Stomach (tissue), 9 donors: ENCODE results near the gene TRNP1. TPM values are rescaled to one million over a fixed set of nuclear protein-coding genes. Genes with fewer than 3 reads are reported as not detected.

Experiments
- DNase-seq, 2 donors: peaks; one replicate each; pipeline versions ENCODE4 v3.0.0 to v3.0.0-alpha.2; 2013 to 2019
- H3K27ac ChIP-seq, 5 donors: fragments of 200-600 bp in 4 of 5; sonication (generic) in 4 of 5; one replicate each; pipeline ENCODE4 v1.5.1; 2013 to 2019; ENCODE audit warnings: mild to moderate bottlenecking in 1 of 5, moderate library complexity in 1 of 5
- H3K27me3 ChIP-seq, 3 donors: fragments of 200-600 bp; sonication (generic); one replicate each; pipeline ENCODE4 v1.5.1; 2017 to 2019; ENCODE audit warnings: mixed run types in 1 of 3
- H3K36me3 ChIP-seq, 4 donors: fragments of 200-600 bp; sonication (generic); 1 replicate in 3 of 4; 2 replicates in 1 of 4; pipeline ENCODE4 v1.5.1; 2016 to 2019
- H3K4me1 ChIP-seq, 4 donors: fragments of 200-600 bp; sonication (generic); one replicate each; pipeline ENCODE4 v1.5.1; 2016 to 2019
- H3K4me3 ChIP-seq, 4 donors: fragments of 200-600 bp; sonication (generic) in 3 of 4; one replicate each; pipeline ENCODE4 v1.5.1; 2016 to 2019; ENCODE audit warnings: mild to moderate bottlenecking in 1 of 4
- H3K9me3 ChIP-seq, 4 donors: fragments of 200-600 bp; sonication (generic); one replicate each; pipeline ENCODE4 v1.5.1; 2016 to 2019
- EP300 ChIP-seq: sonication (generic); formaldehyde crosslinking; IDR thresholded peaks from one replicate; pipeline ENCODE4 v1.6.1; 2017; ENCODE audit warnings: antibody characterized with exemption
- POLR2A ChIP-seq, 4 donors: fragments of 450-650 bp; IDR thresholded peaks; one replicate each; pipeline ENCODE4 v1.6.1; 2016; ENCODE audit warnings: antibody characterized with exemption in 4 of 4, control low read depth in 2 of 4, mild to moderate bottlenecking in 1 of 4, moderate library complexity in 1 of 4
- POLR2AphosphoS5 ChIP-seq, 3 donors: sonication (generic); formaldehyde crosslinking; IDR thresholded peaks; one replicate each; pipeline ENCODE4 v1.6.1; 2016; ENCODE audit warnings: antibody characterized with exemption in 3 of 3
- WGBS, 5 donors: extraction: QIAGEN DNeasy Blood & Tissue Kit in 3 of 5; methylation state at CpG; one replicate each; pipeline versions ENCODE4 v1.1.5 to v1.1.7; 2013 to 2018; 5-methylcytosine and 5-hydroxymethylcytosine counted together
- intact Hi-C: fragments of 100-400 bp; cut with DNase I; formaldehyde crosslinking; loops from one replicate; pipeline ENCODE4 v1.15.1; 2023; ENCODE audit warnings: low total_unique reads
- polyA plus RNA-seq, 3 donors: library from polyadenylated mRNA; stranded (reverse); fragments of 200-250 nt; gene quantifications; one replicate each; pipeline ENCODE4 v1.2.3, GENCODE V29; 2013
- total RNA-seq, 5 donors: library from RNA; depleted of rRNA; stranded (reverse); fragments of >200 nt; gene quantifications; one replicate each; pipeline versions ENCODE4 v1.1.0 to v1.2.3, GENCODE V29; 2014 to 2016
- TF ChIP-seq, protein P1 (sequence below), 7 experiments: fragments of 450-650 bp in 4 of 7; fragments of 200-600 bp in 3 of 7; sonication (generic) in 3 of 7; IDR thresholded peaks; one replicate each; pipeline ENCODE4 v1.5.1; 2016 to 2019; ENCODE audit warnings: antibody characterized with exemption in 7 of 7, control low read depth in 2 of 7, mild to moderate bottlenecking in 1 of 7
- donor health status: healthy with polysubstance abuse.
- donor health status: Bipolar disorder and iron deficiency.
- donor health status: healthy.

The TRNP1 gene
- total and polyA plus RNA-seq, 8 donors: 1.7 to 216 (median 107) TPM

DNA sequence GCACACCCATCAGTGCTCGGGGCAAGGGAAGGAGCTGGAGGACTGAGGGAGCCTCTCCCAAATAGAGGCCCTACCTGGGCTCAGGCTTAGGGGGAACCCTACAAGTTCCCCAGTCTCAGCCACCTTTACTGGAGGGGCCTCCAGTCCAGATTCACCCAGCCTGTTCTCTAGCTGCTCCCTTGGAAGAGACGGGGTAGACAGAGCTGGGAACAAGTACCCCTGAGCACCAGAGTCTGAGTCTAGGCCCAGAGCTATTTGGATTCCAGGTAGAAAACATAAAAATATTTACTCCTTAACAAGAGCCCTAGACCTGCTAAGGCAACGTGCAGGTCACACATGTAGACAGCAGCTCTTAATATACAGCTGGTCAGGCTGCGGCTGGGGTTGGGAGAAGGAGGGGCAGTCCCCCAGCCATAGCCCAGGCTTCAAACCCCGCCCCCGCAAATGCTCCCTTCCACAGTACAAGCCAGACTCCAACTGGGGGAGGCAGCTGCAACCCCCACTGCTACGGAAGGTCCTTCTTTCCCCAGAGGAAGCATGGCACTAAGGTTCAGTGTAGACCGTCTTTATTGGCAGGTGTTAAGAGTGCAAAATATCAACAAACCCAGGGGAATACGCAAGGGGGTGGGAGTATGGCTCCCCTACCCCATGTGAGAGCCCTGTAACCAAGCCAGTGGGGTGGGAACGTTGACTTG lies 11.1 kb downstream of the TRNP1 start:
- H3K4me1 ChIP-seq: peaks cover 70 to 97% (median 87%) of the 10 kb centered on the region in 4 donors
- 27 to 46% (median 37%) methylated on average over 6 to 10 of the region's 10 CpGs for WGBS, 5 donors
- TF ChIP-seq POLR2AphosphoS5 (IDR thresholded peaks at IDR 0.05) (peak in 1 of 3 donors; percentile 58), POLR2A (IDR thresholded peaks at IDR 0.05) (no peak)
- TF ChIP-seq, protein P1, sequence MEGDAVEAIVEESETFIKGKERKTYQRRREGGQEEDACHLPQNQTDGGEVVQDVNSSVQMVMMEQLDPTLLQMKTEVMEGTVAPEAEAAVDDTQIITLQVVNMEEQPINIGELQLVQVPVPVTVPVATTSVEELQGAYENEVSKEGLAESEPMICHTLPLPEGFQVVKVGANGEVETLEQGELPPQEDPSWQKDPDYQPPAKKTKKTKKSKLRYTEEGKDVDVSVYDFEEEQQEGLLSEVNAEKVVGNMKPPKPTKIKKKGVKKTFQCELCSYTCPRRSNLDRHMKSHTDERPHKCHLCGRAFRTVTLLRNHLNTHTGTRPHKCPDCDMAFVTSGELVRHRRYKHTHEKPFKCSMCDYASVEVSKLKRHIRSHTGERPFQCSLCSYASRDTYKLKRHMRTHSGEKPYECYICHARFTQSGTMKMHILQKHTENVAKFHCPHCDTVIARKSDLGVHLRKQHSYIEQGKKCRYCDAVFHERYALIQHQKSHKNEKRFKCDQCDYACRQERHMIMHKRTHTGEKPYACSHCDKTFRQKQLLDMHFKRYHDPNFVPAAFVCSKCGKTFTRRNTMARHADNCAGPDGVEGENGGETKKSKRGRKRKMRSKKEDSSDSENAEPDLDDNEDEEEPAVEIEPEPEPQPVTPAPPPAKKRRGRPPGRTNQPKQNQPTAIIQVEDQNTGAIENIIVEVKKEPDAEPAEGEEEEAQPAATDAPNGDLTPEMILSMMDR (IDR thresholded peaks at IDR 0.05): no peak
- H3K4me3 ChIP-seq: no peak overlapping the region
- no peaks in the 10 kb centered on the region for H3K9me3 ChIP-seq
- peaks cover 2 to 15% (median 9%) of the 10 kb centered on the region in 4 donors for H3K36me3 ChIP-seq
- intact Hi-C loops: no loop called here
- DNase-seq: peak; percentile 61 to 84
- no peaks in the 10 kb centered on the region for H3K27me3 ChIP-seq
- peak overlapping the region; percentile 15 to 65 (median 58) for H3K27ac ChIP-seq

DNA sequence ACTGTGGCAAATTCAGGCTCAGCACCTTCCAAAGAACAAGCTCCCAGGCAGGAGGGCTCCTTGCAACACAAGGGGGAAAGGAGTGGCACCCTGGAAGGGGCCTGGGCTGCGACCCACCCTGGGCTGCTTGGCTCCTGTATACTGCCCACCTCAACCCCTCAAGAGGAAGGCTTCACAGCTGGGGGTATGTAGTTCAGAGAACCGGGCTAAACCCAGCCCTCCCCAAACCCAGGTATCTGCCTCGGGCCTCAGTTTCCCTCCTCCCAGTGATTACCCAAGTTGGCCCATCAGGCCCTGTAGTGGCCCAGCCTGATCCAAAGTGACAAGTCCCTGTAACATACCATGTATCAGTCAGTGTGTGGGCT lies 11.7 kb downstream of the TRNP1 start:
- TF ChIP-seq, protein P1 (IDR thresholded peaks at IDR 0.05): no peak
- TF ChIP-seq POLR2AphosphoS5 (IDR thresholded peaks at IDR 0.05): peak in 1 of 3 donors; percentile 1
- Histone ChIP-seq H3K27ac (peak overlapping the region in 4 of 5 donors; percentile 48 to 65 (median 60)), H3K27me3 (no peaks in the 10 kb centered on the region), H3K36me3 (peaks cover 0 to 15% (median 8%) of the 10 kb centered on the region in 4 donors), H3K4me3 (no peak overlapping the region), H3K9me3 (no peaks in the 10 kb centered on the region), H3K4me1 (peaks cover 70 to 97% (median 87%) of the 10 kb centered on the region in 4 donors)
- DNase-seq: no peak
- WGBS, 5 donors: 83 to 94% (median 88%) methylated on average over 3 of the region's 3 CpGs
- intact Hi-C loops: no loop called here

DNA sequence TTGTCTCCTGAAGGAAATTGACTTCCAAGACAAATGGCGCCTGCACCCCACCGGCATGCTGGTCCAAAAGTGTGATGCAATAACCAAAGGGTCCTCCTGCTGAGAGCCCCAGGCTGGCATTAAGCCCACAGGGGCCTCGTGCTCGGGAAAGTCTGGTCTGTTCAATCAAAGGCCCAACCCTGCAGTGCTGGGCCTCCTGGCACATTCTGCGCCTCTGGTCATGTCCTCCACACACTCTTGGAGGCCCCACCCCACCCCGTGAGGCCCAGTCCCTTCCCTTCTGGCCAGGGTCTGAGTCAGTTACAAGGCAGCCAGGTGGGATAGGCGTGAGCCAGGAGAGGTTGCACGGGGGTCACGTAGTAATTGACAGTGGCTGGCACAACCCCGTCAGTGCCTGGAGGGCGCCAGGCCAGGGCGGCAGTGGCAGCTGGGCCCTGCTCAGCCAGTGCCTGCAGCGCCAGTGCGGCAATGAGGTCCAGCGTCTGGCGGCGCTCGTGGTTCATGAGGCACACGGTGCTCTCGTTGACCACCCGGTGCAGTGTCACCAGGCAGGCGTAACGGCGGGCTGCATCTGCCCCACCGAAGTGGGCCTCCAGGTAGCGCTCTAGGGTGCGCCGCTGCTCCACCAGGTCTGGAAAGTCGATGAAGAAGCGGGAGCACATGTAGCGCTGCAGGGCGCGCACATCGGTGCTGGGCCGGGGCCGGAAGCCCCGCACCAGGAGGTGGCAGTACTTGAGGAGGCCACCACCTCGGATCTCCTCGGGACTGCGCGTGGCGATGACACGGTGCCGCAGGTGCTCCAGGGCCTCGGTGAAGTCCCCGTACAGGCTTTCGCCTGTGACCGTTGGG lies 12.4 kb downstream of the TRNP1 start:
- TF ChIP-seq, protein P1 (IDR thresholded peaks at IDR 0.05): no peak
- peak in 1 of 3 donors; percentile 64 for TF ChIP-seq POLR2AphosphoS5 (IDR thresholded peaks at IDR 0.05)
- H3K4me3 ChIP-seq: no peak overlapping the region
- peaks cover 0 to 15% (median 8%) of the 10 kb centered on the region in 4 donors for H3K36me3 ChIP-seq
- H3K9me3 ChIP-seq: no peaks in the 10 kb centered on the region
- H3K27me3 ChIP-seq: no peaks in the 10 kb centered on the region
- peak; percentile 44 to 62 for DNase-seq
- intact Hi-C loops: no loop called here
- H3K27ac ChIP-seq: peak overlapping the region in 4 of 5 donors; percentile 48 to 87 (median 62)
- 81 to 87% (median 86%) methylated on average over 41 to 48 of the region's 48 CpGs for WGBS, 5 donors
- H3K4me1 ChIP-seq: peaks cover 70 to 97% (median 87%) of the 10 kb centered on the region in 4 donors

DNA sequence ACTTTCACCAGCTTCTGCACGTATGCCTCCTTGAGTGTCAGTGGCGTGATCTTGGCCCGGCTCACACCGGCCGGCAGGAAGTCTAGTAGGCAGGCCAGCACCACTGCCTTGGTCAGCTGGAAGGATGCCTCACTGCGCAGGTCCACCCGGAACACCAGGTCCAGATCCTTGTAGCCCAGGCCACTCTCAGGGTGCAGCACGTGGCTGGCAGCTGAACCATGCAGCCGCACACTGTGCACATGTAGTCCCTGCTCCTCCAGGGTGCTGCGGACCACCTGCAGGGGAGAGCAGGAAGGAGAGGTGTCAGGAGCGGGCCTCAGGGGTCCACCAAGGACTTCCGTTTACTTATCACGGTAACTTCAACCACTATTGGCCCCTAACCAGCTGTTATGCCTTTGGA lies 13.2 kb downstream of the TRNP1 start:
- intact Hi-C loops: no loop called here

More for the DNA sequence above, 13.2 kb downstream of the TRNP1 start:
- 57 to 75% (median 66%) methylated on average over 8 to 13 of the region's 13 CpGs for WGBS, 5 donors
- peaks cover 74 to 97% (median 88%) of the 10 kb centered on the region in 4 donors for H3K4me1 ChIP-seq
- no peaks in the 10 kb centered on the region for H3K27me3 ChIP-seq
- no peak for DNase-seq
- peak overlapping the region in 1 of 5 donors; percentile 87 for H3K27ac ChIP-seq
- TF ChIP-seq POLR2AphosphoS5 (IDR thresholded peaks at IDR 0.05) (no peak), POLR2A (IDR thresholded peaks at IDR 0.05) (no peak), EP300 (no peak)
- TF ChIP-seq, protein P1 (IDR thresholded peaks at IDR 0.05): no peak
- H3K36me3 ChIP-seq: peaks cover 0 to 15% (median 8%) of the 10 kb centered on the region in 4 donors
- H3K4me3 ChIP-seq: no peak overlapping the region
- H3K9me3 ChIP-seq: no peaks in the 10 kb centered on the region
